ENCODE results near the gene PTRHD1.
"Not testable (repeated sequence)": the region's sequence is repeated elsewhere in the genome, so short reads cannot be mapped to it uniquely, and the experiment has no call there.

PTRHD1 gene

GRCh38 chr2:24792874-24793760 lies at the start of gene PTRHD1, which contains the start of gene CENPO:
Gene PTRHD1 (minus strand): TSS chr2:24793391. CDS start chr2:24793377, 14 bp downstream.
Gene CENPO (plus strand): TSS chr2:24793425. CDS start chr2:24793920, 495 bp downstream.
- peak; percentile 97 for DNase-seq

GRCh38 chr2:24842081-24843050 lies 49.2 kb upstream of the PTRHD1 start:
- DNase-seq, result no peak

GRCh38 chr2:24840962-24841945 lies 48.1 kb upstream of the PTRHD1 start:
- DNase-seq, result no peak

GRCh38 chr2:24840164-24840869 lies 47.1 kb upstream of the PTRHD1 start:
- no peak for DNase-seq

- no peak for DNase-seq
Measured at GRCh38 chr2:24839729-24840128, 46.5 kb upstream of the PTRHD1 start.

GRCh38 chr2:24838541-24838940 lies 45.4 kb upstream of the PTRHD1 start:
- DNase-seq, result no peak

- DNase-seq, result no peak
Measured at GRCh38 chr2:24837996-24838513, 44.9 kb upstream of the PTRHD1 start.

- DNase-seq, result no peak
Measured at GRCh38 chr2:24836706-24837105, 43.5 kb upstream of the PTRHD1 start.

- DNase-seq, result no peak
Measured at GRCh38 chr2:24836206-24836605, 43.0 kb upstream of the PTRHD1 start.

- not testable (repeated sequence) for DNase-seq
Measured at GRCh38 chr2:24835411-24835810, 42.2 kb upstream of the PTRHD1 start.

- DNase-seq, result no peak
Measured at GRCh38 chr2:24834733-24835395, 41.7 kb upstream of the PTRHD1 start.

GRCh38 chr2:24833821-24834732 lies 40.9 kb upstream of the PTRHD1 start:
- DNase-seq, result no peak

GRCh38 chr2:24832931-24833701 lies 39.9 kb upstream of the PTRHD1 start:
- no peak for DNase-seq

GRCh38 chr2:24832521-24832920 lies 39.3 kb upstream of the PTRHD1 start:
- no peak for DNase-seq

GRCh38 chr2:24832073-24832461 lies 38.9 kb upstream of the PTRHD1 start:
- no peak for DNase-seq

- DNase-seq, result no peak
Measured at GRCh38 chr2:24831221-24832072, 38.3 kb upstream of the PTRHD1 start.

- DNase-seq, result no peak
Measured at GRCh38 chr2:24830786-24831185, 37.6 kb upstream of the PTRHD1 start.

GRCh38 chr2:24830351-24830750 lies 37.2 kb upstream of the PTRHD1 start:
- DNase-seq, result no peak

Measured in activated T-cell treated with anti-CD3 and anti-CD28 coated beads, Interleukin-2, amount 50 U/mL, for 1 hour (primary cell).